ENCODE results near the gene SCAMP2.

GRCh38 chr15:74867466-74868038, 5.6 kb downstream of the SCAMP2 start:
- TF ChIP-seq CTCF (IDR thresholded peaks at IDR 0.05; ENCODE audit: low read length): no peak
- TF ChIP-seq EZH2 (optimal IDR thresholded peaks at IDR 0.05; ENCODE audit: low read depth, low read length): no peak
- TF ChIP-seq EZH2phosphoT487 (IDR thresholded peaks at IDR 0.05; ENCODE audit: low read length): no peak

All from MM.1S (cell line).